Astrocyte (in vitro differentiated cells and primary cell): Measurements from ENCODE around the gene GPR27. TPM values are rescaled to one million over a fixed set of nuclear protein-coding genes. Genes with fewer than 3 reads are reported as not detected.
A peak's percentile ranks its signal among the peaks of the same experiment; 100 is the strongest.

Source experiments
- DNase-seq: peaks from one replicate; pipeline ENCODE4 v3.0.0-alpha.2; 2010; ENCODE audit warnings: low read depth
- FAIRE-seq: peaks from 2 replicates; lab custom pipeline; 2011; peaks lifted over from hg19 to GRCh38; lab: Jason Lieb, UNC
- H2AFZ ChIP-seq: 2 replicates; pipeline ENCODE4 v1.6.0; 2012; ENCODE audit warnings: low read depth, low read length, inconsistent platforms
- H3K27ac ChIP-seq: 2 replicates; pipeline ENCODE4 v1.5.1; 2011; ENCODE audit warnings: low read depth, low read length, inconsistent platforms
- H3K27me3 ChIP-seq: 2 replicates; pipeline ENCODE4 v1.6.0; 2011; ENCODE audit warnings: low read length, inconsistent platforms; ENCODE audit not compliant: insufficient read depth
- H3K36me3 ChIP-seq: 2 replicates; pipeline ENCODE4 v1.5.1; 2011; ENCODE audit warnings: low read length, inconsistent platforms; ENCODE audit not compliant: insufficient read depth
- H3K4me1 ChIP-seq: 2 replicates; pipeline ENCODE4 v1.5.1; 2011; ENCODE audit warnings: low read length, inconsistent platforms; ENCODE audit not compliant: insufficient read depth
- H3K4me2 ChIP-seq: 2 replicates; pipeline ENCODE4 v1.6.0; 2012; ENCODE audit warnings: low read length, inconsistent platforms
- H3K4me3 ChIP-seq: 2 replicates; pipeline ENCODE4 v1.5.1; 2011; ENCODE audit warnings: low read depth, mild to moderate bottlenecking, low read length, inconsistent platforms; ENCODE audit not compliant: insufficient read depth
- H3K79me2 ChIP-seq: 2 replicates; pipeline ENCODE4 v1.6.0; 2012; ENCODE audit warnings: mild to moderate bottlenecking, low read length, inconsistent platforms; ENCODE audit not compliant: insufficient read depth
- H3K9ac ChIP-seq: 2 replicates; pipeline ENCODE4 v1.6.0; 2012; ENCODE audit warnings: mild to moderate bottlenecking, low read length, inconsistent platforms
- H3K9me3 ChIP-seq: 2 replicates; pipeline ENCODE4 v1.5.1; 2012; ENCODE audit warnings: low read depth, mild to moderate bottlenecking, low read length, inconsistent platforms; ENCODE audit not compliant: insufficient read depth
- H4K20me1 ChIP-seq: 2 replicates; pipeline ENCODE4 v1.6.0; 2012; ENCODE audit warnings: low read length, inconsistent platforms; ENCODE audit not compliant: insufficient read depth
- H3K27ac Mint-ChIP-seq: one replicate; pipeline ENCODE4 v1.8.0; 2021; ENCODE audit warnings: mild to moderate bottlenecking, mixed read lengths; ENCODE audit not compliant: unreplicated experiment
- H3K27me3 Mint-ChIP-seq: one replicate; pipeline ENCODE4 v1.8.0; 2021; ENCODE audit warnings: low read depth, mixed read lengths; ENCODE audit not compliant: unreplicated experiment
- H3K36me3 Mint-ChIP-seq: one replicate; pipeline ENCODE4 v1.8.0; 2021; ENCODE audit warnings: low read depth, mixed read lengths; ENCODE audit not compliant: unreplicated experiment
- H3K4me1 Mint-ChIP-seq: one replicate; pipeline ENCODE4 v1.8.0; 2021; ENCODE audit warnings: low read depth, mixed read lengths; ENCODE audit not compliant: unreplicated experiment
- H3K4me3 Mint-ChIP-seq: one replicate; pipeline ENCODE4 v1.8.0; 2021; ENCODE audit warnings: mild to moderate bottlenecking, moderate library complexity, mixed read lengths; ENCODE audit not compliant: unreplicated experiment
- H3K9me3 Mint-ChIP-seq: one replicate; pipeline ENCODE4 v1.8.0; 2021; ENCODE audit warnings: mild to moderate bottlenecking, mixed read lengths; ENCODE audit not compliant: unreplicated experiment
- CTCF ChIP-seq: IDR thresholded peaks from 2 replicates; pipeline ENCODE4 v1.5.1; 2011; ENCODE audit warnings: low read depth, mild to moderate bottlenecking, inconsistent platforms, low read length, moderate library complexity; ENCODE audit not compliant: insufficient read depth
- EZH2 ChIP-seq: IDR thresholded peaks from 2 replicates; pipeline ENCODE4 v1.6.1; 2012; ENCODE audit warnings: mild to moderate bottlenecking, low read length, inconsistent platforms; ENCODE audit not compliant: insufficient read depth
- total RNA-seq: library from RNA; stranded (reverse); gene quantifications from 2 replicates; pipeline ENCODE4 v1.2.1, GENCODE V29; 2021

GPR27 gene
- total RNA-seq, 1 donor from 2014 or later = 2.9 TPM

- peaks cover 58% of the 10 kb centered on the region for H3K27me3 Mint-ChIP-seq
- H3K27me3 ChIP-seq = peaks cover 21% of the 10 kb centered on the region
- no peaks in the 10 kb centered on the region for H3K9me3 ChIP-seq
- no peaks in the 10 kb centered on the region for H4K20me1 ChIP-seq
- H3K27ac ChIP-seq = no peak overlapping the region
- no peak overlapping the region for H3K4me2 ChIP-seq
- H2AFZ ChIP-seq = no peak overlapping the region
- H3K79me2 ChIP-seq = no peaks in the 10 kb centered on the region
- no peaks in the 10 kb centered on the region for H3K36me3 ChIP-seq
- H3K4me3 Mint-ChIP-seq = no peak overlapping the region
- no peak for TF ChIP-seq CTCF
- no peak for TF ChIP-seq EZH2
- H3K4me1 ChIP-seq = peaks cover 3% of the 10 kb centered on the region
- no peak overlapping the region for H3K9ac ChIP-seq
- H3K4me1 Mint-ChIP-seq = no peaks in the 10 kb centered on the region
- FAIRE-seq (no peak), DNase-seq (no peak)
- no peak overlapping the region for H3K4me3 ChIP-seq
- no peak overlapping the region for H3K27ac Mint-ChIP-seq
- H3K36me3 Mint-ChIP-seq = no peaks in the 10 kb centered on the region
- H3K9me3 Mint-ChIP-seq = no peaks in the 10 kb centered on the region
These were observed 32.0 kb upstream of the GPR27 start for GRCh38 chr3:71721651-71722157.

GRCh38 chr3:71722693-71723092 lies 31.0 kb upstream of the GPR27 start:
- no peak for DNase-seq
- no peak overlapping the region for H3K9ac ChIP-seq
- H3K27ac Mint-ChIP-seq = no peak overlapping the region
- H3K36me3 ChIP-seq = no peaks in the 10 kb centered on the region
- peaks cover 52% of the 10 kb centered on the region for H3K27me3 Mint-ChIP-seq
- no peak overlapping the region for H3K4me3 ChIP-seq
- H4K20me1 ChIP-seq = no peaks in the 10 kb centered on the region
- H2AFZ ChIP-seq = no peak overlapping the region
- no peaks in the 10 kb centered on the region for H3K9me3 ChIP-seq
- H3K4me2 ChIP-seq = no peak overlapping the region
- H3K27ac ChIP-seq = no peak overlapping the region
- H3K79me2 ChIP-seq = no peaks in the 10 kb centered on the region
- H3K27me3 ChIP-seq = peaks cover 21% of the 10 kb centered on the region
- H3K36me3 Mint-ChIP-seq = no peaks in the 10 kb centered on the region
- TF ChIP-seq EZH2 (no peak), CTCF (no peak)
- H3K4me3 Mint-ChIP-seq = no peak overlapping the region
- H3K4me1 Mint-ChIP-seq = no peaks in the 10 kb centered on the region
- FAIRE-seq = no peak
- no peaks in the 10 kb centered on the region for H3K9me3 Mint-ChIP-seq
- peaks cover 3% of the 10 kb centered on the region for H3K4me1 ChIP-seq

GRCh38 chr3:71723452-71724170 lies 30.0 kb upstream of the GPR27 start:
- TF ChIP-seq EZH2 (no peak), CTCF (no peak)
- Mint-ChIP-seq H3K4me3 (peak overlapping the region; percentile 84), H3K9me3 (no peaks in the 10 kb centered on the region), H3K36me3 (no peaks in the 10 kb centered on the region), H3K27ac (no peak overlapping the region), H3K27me3 (peaks cover 54% of the 10 kb centered on the region), H3K4me1 (no peaks in the 10 kb centered on the region)
- no peaks in the 10 kb centered on the region for H3K9me3 ChIP-seq
- H3K79me2 ChIP-seq = no peaks in the 10 kb centered on the region
- no peak overlapping the region for H3K4me2 ChIP-seq
- FAIRE-seq (no peak), DNase-seq (no peak)
- no peak overlapping the region for H3K9ac ChIP-seq
- peaks cover 3% of the 10 kb centered on the region for H3K4me1 ChIP-seq
- peaks cover 23% of the 10 kb centered on the region for H3K27me3 ChIP-seq
- H3K36me3 ChIP-seq = no peaks in the 10 kb centered on the region
- no peaks in the 10 kb centered on the region for H4K20me1 ChIP-seq
- no peak overlapping the region for H2AFZ ChIP-seq
- no peak overlapping the region for H3K27ac ChIP-seq
- H3K4me3 ChIP-seq = no peak overlapping the region
